IPS-15b (cell line): ENCODE measurements around the gene SLC38A3.

Experiments used
- H3K27me3 ChIP-seq: one replicate; pipeline ENCODE4 v1.6.1; 2013; ENCODE audit warnings: low read length; ENCODE audit not compliant: control insufficient read depth, insufficient read depth
- H3K36me3 ChIP-seq: one replicate; pipeline ENCODE4 v1.6.1; 2013; ENCODE audit warnings: low read length; ENCODE audit not compliant: control insufficient read depth, insufficient read depth
- H3K4me1 ChIP-seq: one replicate; pipeline ENCODE4 v1.6.1; 2013; ENCODE audit warnings: mild to moderate bottlenecking, low read length; ENCODE audit not compliant: control insufficient read depth, insufficient read depth
- H3K4me3 ChIP-seq: one replicate; pipeline ENCODE4 v1.5.1; 2013; ENCODE audit warnings: low read depth, low read length
- H3K9ac ChIP-seq: one replicate; pipeline ENCODE4 v1.6.1; 2013; ENCODE audit warnings: low read depth, mild to moderate bottlenecking, low read length
- H3K9me3 ChIP-seq: one replicate; pipeline ENCODE4 v1.6.1; 2013; ENCODE audit warnings: mild to moderate bottlenecking, low read length; ENCODE audit not compliant: control insufficient read depth, insufficient read depth

SLC38A3 gene

GRCh38 chr3:50171540-50172301 is 33.4 kb upstream of the SLC38A3 start:
- H3K4me1 ChIP-seq: peaks cover 5% of the 10 kb centered on the region
- no peak overlapping the region for H3K4me3 ChIP-seq
- peaks cover 37% of the 10 kb centered on the region for H3K36me3 ChIP-seq
- no peaks in the 10 kb centered on the region for H3K9me3 ChIP-seq
- H3K9ac ChIP-seq: no peak overlapping the region
- no peaks in the 10 kb centered on the region for H3K27me3 ChIP-seq

GRCh38 chr3:50172626-50173220 is 32.3 kb upstream of the SLC38A3 start:
- H3K9me3 ChIP-seq: no peaks in the 10 kb centered on the region
- peaks cover 40% of the 10 kb centered on the region for H3K36me3 ChIP-seq
- H3K27me3 ChIP-seq: no peaks in the 10 kb centered on the region
- H3K9ac ChIP-seq: no peak overlapping the region
- no peaks in the 10 kb centered on the region for H3K4me1 ChIP-seq
- H3K4me3 ChIP-seq: no peak overlapping the region

- H3K9me3 ChIP-seq: no peaks in the 10 kb centered on the region
- no peaks in the 10 kb centered on the region for H3K27me3 ChIP-seq
- peaks cover 40% of the 10 kb centered on the region for H3K36me3 ChIP-seq
- H3K4me3 ChIP-seq: no peak overlapping the region
- no peak overlapping the region for H3K9ac ChIP-seq
- H3K4me1 ChIP-seq: no peaks in the 10 kb centered on the region
Observed at GRCh38 chr3:50173685-50174516, 31.2 kb upstream of the SLC38A3 start.

GRCh38 chr3:50174517-50174895 is 30.6 kb upstream of the SLC38A3 start:
- Histone ChIP-seq H3K36me3 (peaks cover 35% of the 10 kb centered on the region), H3K9ac (no peak overlapping the region), H3K9me3 (no peaks in the 10 kb centered on the region), H3K27me3 (no peaks in the 10 kb centered on the region), H3K4me3 (no peak overlapping the region), H3K4me1 (no peaks in the 10 kb centered on the region)

- Histone ChIP-seq H3K4me3 (no peak overlapping the region), H3K9ac (no peak overlapping the region), H3K9me3 (no peaks in the 10 kb centered on the region), H3K36me3 (peaks cover 37% of the 10 kb centered on the region), H3K27me3 (no peaks in the 10 kb centered on the region), H3K4me1 (no peaks in the 10 kb centered on the region)
Observed at GRCh38 chr3:50174947-50175524, 30.0 kb upstream of the SLC38A3 start.

- H3K9me3 ChIP-seq: no peaks in the 10 kb centered on the region
- peaks cover 37% of the 10 kb centered on the region for H3K36me3 ChIP-seq
Observed at GRCh38 chr3:50177346-50177745, 27.7 kb upstream of the SLC38A3 start.

GRCh38 chr3:50179710-50180109 is 25.4 kb upstream of the SLC38A3 start:
- no peaks in the 10 kb centered on the region for H3K4me1 ChIP-seq
- H3K9ac ChIP-seq: no peak overlapping the region
- H3K27me3 ChIP-seq: no peaks in the 10 kb centered on the region
- no peaks in the 10 kb centered on the region for H3K9me3 ChIP-seq
- no peak overlapping the region for H3K4me3 ChIP-seq
- H3K36me3 ChIP-seq: peaks cover 51% of the 10 kb centered on the region

More at GRCh38 chr3:50177346-50177745, 27.7 kb upstream of the SLC38A3 start:
- Histone ChIP-seq H3K27me3 (no peaks in the 10 kb centered on the region), H3K4me1 (no peaks in the 10 kb centered on the region), H3K4me3 (no peak overlapping the region), H3K9ac (no peak overlapping the region)

GRCh38 chr3:50181985-50182384 is 23.1 kb upstream of the SLC38A3 start:
- H3K36me3 ChIP-seq: peaks cover 53% of the 10 kb centered on the region
- H3K9ac ChIP-seq: no peak overlapping the region
- H3K9me3 ChIP-seq: no peaks in the 10 kb centered on the region
- H3K27me3 ChIP-seq: no peaks in the 10 kb centered on the region
- no peaks in the 10 kb centered on the region for H3K4me1 ChIP-seq
- H3K4me3 ChIP-seq: no peak overlapping the region

- Histone ChIP-seq H3K9ac (no peak overlapping the region), H3K9me3 (no peaks in the 10 kb centered on the region), H3K27me3 (no peaks in the 10 kb centered on the region), H3K36me3 (peaks cover 49% of the 10 kb centered on the region), H3K4me1 (no peaks in the 10 kb centered on the region), H3K4me3 (no peak overlapping the region)
Observed at GRCh38 chr3:50182533-50183099, 22.5 kb upstream of the SLC38A3 start.

GRCh38 chr3:50183755-50184154 is 21.3 kb upstream of the SLC38A3 start:
- H3K4me1 ChIP-seq: no peaks in the 10 kb centered on the region
- H3K36me3 ChIP-seq: peaks cover 49% of the 10 kb centered on the region

GRCh38 chr3:50184242-50184978 is 20.7 kb upstream of the SLC38A3 start:
- H3K9ac ChIP-seq: no peak overlapping the region
- no peaks in the 10 kb centered on the region for H3K27me3 ChIP-seq
- no peak overlapping the region for H3K4me3 ChIP-seq
- H3K9me3 ChIP-seq: no peaks in the 10 kb centered on the region
- H3K4me1 ChIP-seq: no peaks in the 10 kb centered on the region
- H3K36me3 ChIP-seq: peaks cover 49% of the 10 kb centered on the region

More at GRCh38 chr3:50183755-50184154, 21.3 kb upstream of the SLC38A3 start:
- Histone ChIP-seq H3K27me3 (no peaks in the 10 kb centered on the region), H3K4me3 (no peak overlapping the region), H3K9me3 (no peaks in the 10 kb centered on the region), H3K9ac (no peak overlapping the region)
